Esophagus squamous epithelium (tissue), 5 donors: ENCODE data around the gene ZC4H2. TPM values are rescaled to one million over a fixed set of nuclear protein-coding genes. Genes with fewer than 3 reads are reported as not detected.
A peak's percentile ranks its signal among the peaks of the same experiment; 100 is the strongest.
"Not testable (repeated sequence)": the region's sequence is repeated elsewhere in the genome, so short reads cannot be mapped to it uniquely, and the experiment has no call there.

Experiments used
- DNase-seq: peaks from one replicate; lab custom pipeline; 2025; lab: John Stamatoyannopoulos, UW
- H3K27ac ChIP-seq, 4 donors: fragments of 200-600 bp; sonication (generic); one replicate each; pipeline ENCODE4 v1.5.1; 2016 to 2019; ENCODE audit warnings: mild to moderate bottlenecking in 1 of 4
- H3K27me3 ChIP-seq, 4 donors: fragments of 200-600 bp; sonication (generic); 1 replicate in 3 of 4; 2 replicates in 1 of 4; pipeline versions ENCODE4 v1.5.1 to v1.6.0; 2017 to 2021; ENCODE audit warnings: antibody characterized with exemption in 1 of 4
- H3K36me3 ChIP-seq, 3 donors: fragments of 200-600 bp; sonication (generic); one replicate each; pipeline ENCODE4 v1.5.1; 2016 to 2019
- H3K4me1 ChIP-seq, 3 donors: fragments of 200-600 bp; sonication (generic); one replicate each; pipeline ENCODE4 v1.5.1; 2017 to 2019
- H3K4me3 ChIP-seq, 4 donors: fragments of 200-600 bp; sonication (generic); 1 replicate in 3 of 4; 2 replicates in 1 of 4; pipeline ENCODE4 v1.5.1; 2016 to 2019; ENCODE audit warnings: mild to moderate bottlenecking in 2 of 4, moderate library complexity in 1 of 4
- H3K9me3 ChIP-seq, 3 donors: fragments of 200-600 bp; sonication (generic); one replicate each; pipeline ENCODE4 v1.5.1; 2016 to 2019
- POLR2A ChIP-seq, 4 donors: fragments of 450-650 bp; IDR thresholded peaks; one replicate each; pipeline ENCODE4 v1.6.1; 2017; ENCODE audit warnings: antibody characterized with exemption in 4 of 4, mild to moderate bottlenecking in 4 of 4, moderate library complexity in 3 of 4
- WGBS, 2 donors: methylation state at CpG; one replicate each; pipeline ENCODE4 v1.1.5; 2018; 5-methylcytosine and 5-hydroxymethylcytosine counted together
- intact Hi-C: fragments of 100-400 bp; cut with DNase I; formaldehyde crosslinking; loops from one replicate; pipeline ENCODE4 v1.15.0; 2022
- total RNA-seq, 4 donors: library from RNA; depleted of rRNA; stranded (reverse); fragments of >200 nt; gene quantifications; one replicate each; pipeline ENCODE4 v1.1.0, GENCODE V29; 2016
- TF ChIP-seq, protein P1 (sequence below), 6 experiments: fragments of 450-650 bp in 4 of 6; fragments of 200-600 bp in 2 of 6; sonication (generic) in 2 of 6; IDR thresholded peaks; one replicate each; pipeline ENCODE4 v1.5.1; 2016 to 2019; ENCODE audit warnings: antibody characterized with exemption in 6 of 6, mild to moderate bottlenecking in 4 of 6, moderate library complexity in 4 of 6
- donor health status: DM: yes; HTN: yes; CAD: no.

ZC4H2 gene
- 10 to 100 TPM in 1 of 4 donors, 1 to 10 TPM in 3; 1.9 to 10.1 (median 3.6) TPM for total RNA-seq

DNA sequence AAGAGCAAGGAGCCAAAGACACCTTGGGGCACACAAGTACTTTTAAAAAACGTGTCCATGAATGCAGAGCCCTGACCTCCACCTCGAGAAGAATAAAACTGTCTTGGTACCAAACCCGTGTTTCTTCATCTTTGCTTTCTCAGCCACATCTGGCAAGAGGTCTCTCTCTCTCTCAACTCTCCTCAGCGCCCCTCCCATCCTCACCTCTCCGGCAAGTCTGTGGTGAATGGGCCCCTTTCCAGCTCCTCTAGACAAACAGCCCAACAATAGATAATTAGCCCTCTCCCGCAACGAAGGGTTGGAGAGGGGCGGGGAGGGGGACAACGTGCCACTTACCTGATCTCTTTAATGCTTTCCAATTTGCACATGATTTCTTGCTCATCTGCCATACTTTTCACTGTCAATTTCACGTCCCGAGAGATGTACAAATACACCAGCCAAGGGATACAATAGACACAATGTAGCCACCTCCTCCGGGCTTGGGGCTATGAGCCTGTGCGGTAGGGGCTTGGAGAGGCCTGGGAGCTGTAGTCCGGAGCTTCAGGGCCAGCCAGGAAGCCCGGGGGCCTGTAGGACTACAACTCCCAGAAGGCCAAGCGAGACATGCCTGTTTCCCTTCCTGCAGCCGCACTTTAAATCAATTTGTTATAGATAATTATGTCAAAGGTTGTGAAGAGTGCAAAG, at the start of gene ZC4H2:
Gene ZC4H2, minus strand, starts transcription at position 462 of the 684 bp plus-strand sequence. Its CDS starts 73 bp downstream, at position 389.
- intact Hi-C loops, result no loop called here
- WGBS, 2 donors, result 0 to 26% methylated on average over 11 to 13 of the region's 17 CpGs
- peaks cover 0 to 8% (median 0%) of the 10 kb centered on the region in 3 donors for H3K4me1 ChIP-seq
- TF ChIP-seq, protein P1, sequence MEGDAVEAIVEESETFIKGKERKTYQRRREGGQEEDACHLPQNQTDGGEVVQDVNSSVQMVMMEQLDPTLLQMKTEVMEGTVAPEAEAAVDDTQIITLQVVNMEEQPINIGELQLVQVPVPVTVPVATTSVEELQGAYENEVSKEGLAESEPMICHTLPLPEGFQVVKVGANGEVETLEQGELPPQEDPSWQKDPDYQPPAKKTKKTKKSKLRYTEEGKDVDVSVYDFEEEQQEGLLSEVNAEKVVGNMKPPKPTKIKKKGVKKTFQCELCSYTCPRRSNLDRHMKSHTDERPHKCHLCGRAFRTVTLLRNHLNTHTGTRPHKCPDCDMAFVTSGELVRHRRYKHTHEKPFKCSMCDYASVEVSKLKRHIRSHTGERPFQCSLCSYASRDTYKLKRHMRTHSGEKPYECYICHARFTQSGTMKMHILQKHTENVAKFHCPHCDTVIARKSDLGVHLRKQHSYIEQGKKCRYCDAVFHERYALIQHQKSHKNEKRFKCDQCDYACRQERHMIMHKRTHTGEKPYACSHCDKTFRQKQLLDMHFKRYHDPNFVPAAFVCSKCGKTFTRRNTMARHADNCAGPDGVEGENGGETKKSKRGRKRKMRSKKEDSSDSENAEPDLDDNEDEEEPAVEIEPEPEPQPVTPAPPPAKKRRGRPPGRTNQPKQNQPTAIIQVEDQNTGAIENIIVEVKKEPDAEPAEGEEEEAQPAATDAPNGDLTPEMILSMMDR (IDR thresholded peaks at IDR 0.05), result no peak
- no peak for TF ChIP-seq POLR2A (IDR thresholded peaks at IDR 0.05)
- H3K27ac ChIP-seq, result peak within 1 kb of the TSS in 2 of 4 donors; percentile 24 to 50
- no peaks in the 10 kb centered on the region for H3K27me3 ChIP-seq
- peak; percentile 1 for DNase-seq
- H3K4me3 ChIP-seq, result peak within 1 kb of the TSS; percentile 39 to 71 (median 52)
- H3K9me3 ChIP-seq, result no peaks in the 10 kb centered on the region
- no peaks in the 10 kb centered on the region for H3K36me3 ChIP-seq

- WGBS, 2 donors, result 81 to 88% methylated on average over 1 of the region's 1 CpG
- H3K9me3 ChIP-seq, result no peaks in the 10 kb centered on the region
- DNase-seq, result no peak
- H3K27me3 ChIP-seq, result no peaks in the 10 kb centered on the region
- no peak overlapping the region for H3K4me3 ChIP-seq
- no peaks in the 10 kb centered on the region for H3K36me3 ChIP-seq
- TF ChIP-seq POLR2A (IDR thresholded peaks at IDR 0.05), result no peak
- TF ChIP-seq, protein P1 (IDR thresholded peaks at IDR 0.05), result no peak
- H3K4me1 ChIP-seq, result no peaks in the 10 kb centered on the region
- no peak overlapping the region for H3K27ac ChIP-seq
- intact Hi-C loops, result no loop called here
These were observed 41.2 kb upstream of the ZC4H2 start for GRCh38 chrX:65017451-65017850.

DNA sequence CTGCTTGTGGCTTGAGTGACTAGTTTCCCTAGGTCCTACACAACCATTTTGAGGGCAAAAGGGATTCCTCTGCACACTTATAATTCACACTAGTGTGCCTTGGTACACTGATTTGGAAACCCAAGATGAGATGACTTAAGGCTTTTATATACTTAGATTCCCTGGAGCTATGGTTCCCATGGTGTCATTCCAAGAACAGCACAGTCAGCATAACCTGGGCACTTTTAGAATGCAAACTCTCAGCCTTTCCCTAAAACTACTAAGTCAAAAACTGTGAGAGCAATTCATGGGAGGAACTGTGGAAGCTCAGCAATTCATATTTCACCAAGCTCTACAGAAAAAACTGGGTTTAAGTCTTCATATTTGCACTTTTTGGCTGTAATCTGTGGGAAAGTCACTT, 38.0 kb upstream of the ZC4H2 start:
- H3K27ac ChIP-seq, result no peak overlapping the region
- no peak overlapping the region for H3K4me3 ChIP-seq
- intact Hi-C loops, result no loop called here
- H3K36me3 ChIP-seq, result no peaks in the 10 kb centered on the region
- DNase-seq, result no peak
- no peaks in the 10 kb centered on the region for H3K4me1 ChIP-seq
- H3K27me3 ChIP-seq, result no peaks in the 10 kb centered on the region
- H3K9me3 ChIP-seq, result no peaks in the 10 kb centered on the region
- TF ChIP-seq POLR2A (IDR thresholded peaks at IDR 0.05), result no peak
- TF ChIP-seq, protein P1 (IDR thresholded peaks at IDR 0.05), result no peak

DNA sequence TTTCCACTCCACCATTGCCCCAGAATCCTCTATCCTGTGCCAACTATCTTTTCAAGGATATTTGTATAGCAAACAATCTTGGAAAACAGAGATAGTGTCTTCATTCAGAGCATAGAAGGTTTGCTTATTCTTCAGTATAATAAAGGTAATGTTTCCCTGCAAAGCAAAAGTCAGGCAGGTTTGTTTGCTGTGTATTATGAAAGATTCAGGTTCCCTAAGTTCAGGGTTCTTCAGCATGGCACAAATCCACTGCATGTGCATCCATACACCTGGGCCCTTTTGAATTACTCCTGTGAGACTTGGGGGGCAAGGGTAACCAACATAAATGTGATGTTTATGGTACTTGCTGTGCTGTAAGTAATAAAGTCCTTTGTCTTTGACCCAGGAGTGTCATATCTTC, 33.2 kb upstream of the ZC4H2 start:
- intact Hi-C loops, result no loop called here
- no peaks in the 10 kb centered on the region for H3K4me1 ChIP-seq
- no peaks in the 10 kb centered on the region for H3K36me3 ChIP-seq
- TF ChIP-seq, protein P1 (IDR thresholded peaks at IDR 0.05), result no peak
- no peak for TF ChIP-seq POLR2A (IDR thresholded peaks at IDR 0.05)
- H3K9me3 ChIP-seq, result no peaks in the 10 kb centered on the region
- no peak for DNase-seq
- no peak overlapping the region for H3K4me3 ChIP-seq
- peaks cover 0 to 3% (median 0%) of the 10 kb centered on the region in 4 donors for H3K27me3 ChIP-seq
- no peak overlapping the region for H3K27ac ChIP-seq

DNA sequence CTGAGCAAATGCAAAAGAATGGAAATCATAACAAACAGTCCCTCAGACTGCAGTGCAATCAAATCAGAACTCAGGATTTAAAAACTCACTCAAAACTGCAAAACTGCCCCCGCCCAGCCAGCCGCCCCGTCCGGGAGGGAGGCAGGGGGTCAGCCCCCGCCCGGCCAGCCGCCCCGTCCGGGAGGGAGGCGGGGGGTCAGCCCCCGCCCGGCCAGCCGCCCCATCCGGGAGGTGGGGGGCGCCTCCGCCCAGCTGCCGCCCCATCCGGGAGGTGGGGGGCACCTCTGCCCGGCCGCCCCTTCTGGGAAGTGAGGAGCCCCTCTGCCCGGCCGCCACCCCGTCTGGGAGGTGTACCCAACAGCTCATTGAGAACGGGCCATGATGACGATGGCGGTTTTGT, 26.0 kb upstream of the ZC4H2 start:
- DNase-seq, H3K36me3 ChIP-seq, intact Hi-C loops, H3K27ac ChIP-seq, H3K4me1 ChIP-seq, H3K9me3 ChIP-seq, H3K4me3 ChIP-seq, H3K27me3 ChIP-seq: not testable (repeated sequence)
- no CpG with 5 or more reads among the region's 26 CpGs for WGBS, 2 donors
